Activated CD4-positive, alpha-beta T cell treated with anti-CD3 and anti-CD28 coated beads, Interleukin-2, amount 10 ng/mL, durations not matched to agents 7 days and 5 days (primary cell): ENCODE measurements around the gene PDS5B. TPM values are rescaled to one million over a fixed set of nuclear protein-coding genes. Genes with fewer than 3 reads are reported as not detected.
"Not testable (repeated sequence)": the region's sequence is repeated elsewhere in the genome, so short reads cannot be mapped to it uniquely, and the experiment has no call there.

ENCODE experiments used
- CTCF ChIA-PET: fragments of 350-600 bp; sonication (Branson Sonifier 250); formaldehyde crosslinking; loops from one replicate; lab custom pipeline; 2021; ENCODE audit warnings: antibody characterized with exemption; lab: Charles Lee
- POLR2A ChIA-PET: fragments of 350-600 bp; sonication (Branson Sonifier 250); formaldehyde crosslinking; loops from one replicate; lab custom pipeline; 2021; ENCODE audit warnings: antibody characterized with exemption; lab: Charles Lee
- DNase-seq: peaks from one replicate; pipeline ENCODE4 v3.0.0-alpha.2; 2020
- H3K27ac Mint-ChIP-seq: one replicate; pipeline ENCODE4 v1.8.0; 2021; ENCODE audit warnings: mild to moderate bottlenecking, moderate library complexity, mixed read lengths
- H3K27me3 Mint-ChIP-seq: one replicate; pipeline ENCODE4 v1.8.0; 2021; ENCODE audit warnings: mixed read lengths
- H3K36me3 Mint-ChIP-seq: one replicate; pipeline ENCODE4 v1.8.0; 2021; ENCODE audit warnings: low read depth, mixed read lengths
- H3K4me1 Mint-ChIP-seq: one replicate; pipeline ENCODE4 v1.8.0; 2021; ENCODE audit warnings: mixed read lengths
- H3K4me3 Mint-ChIP-seq: one replicate; pipeline ENCODE4 v1.8.0; 2021; ENCODE audit warnings: mild to moderate bottlenecking, moderate library complexity, mixed read lengths
- H3K9me3 Mint-ChIP-seq: one replicate; pipeline ENCODE4 v1.8.0; 2021; ENCODE audit warnings: mixed read lengths
- total RNA-seq, 2 experiments: library from RNA; stranded (reverse); gene quantifications; one replicate each; pipeline ENCODE4 v1.2.3, GENCODE V29; 2021

The PDS5B gene
- total RNA-seq, 2 experiments from 2014 or later = 77.6 to 92.3 TPM

GRCh38 chr13:32560842-32561241 lies 25.4 kb upstream of the PDS5B start:
- CTCF ChIA-PET = interaction anchor here (0.6 to 1.3 kb wide), 4 partner anchors 21 to 383 kb away, joined by 3 read pairs; partner anchors contain the start of gene PDS5B
- H3K27ac Mint-ChIP-seq, H3K4me1 Mint-ChIP-seq, DNase-seq, POLR2A ChIA-PET, H3K4me3 Mint-ChIP-seq, H3K27me3 Mint-ChIP-seq, H3K36me3 Mint-ChIP-seq: not testable (repeated sequence)
- H3K9me3 Mint-ChIP-seq = peaks cover 16% of the 10 kb centered on the region

- DNase-seq, H3K27ac Mint-ChIP-seq, POLR2A ChIA-PET, H3K36me3 Mint-ChIP-seq, H3K4me1 Mint-ChIP-seq, H3K4me3 Mint-ChIP-seq, CTCF ChIA-PET, H3K27me3 Mint-ChIP-seq: not testable (repeated sequence)
- peaks cover 15% of the 10 kb centered on the region for H3K9me3 Mint-ChIP-seq
Observed at GRCh38 chr13:32575687-32576086, 10.6 kb upstream of the PDS5B start.

GRCh38 chr13:32577032-32577431 lies 9.2 kb upstream of the PDS5B start:
- no peak for DNase-seq
- ChIA-PET POLR2A (no interaction called here), CTCF (no interaction called here)
- no peaks in the 10 kb centered on the region for H3K27me3 Mint-ChIP-seq
- no peaks in the 10 kb centered on the region for H3K36me3 Mint-ChIP-seq
- peaks cover 15% of the 10 kb centered on the region for H3K9me3 Mint-ChIP-seq
- no peak overlapping the region for H3K27ac Mint-ChIP-seq
- no peak overlapping the region for H3K4me3 Mint-ChIP-seq
- no peaks in the 10 kb centered on the region for H3K4me1 Mint-ChIP-seq

- Mint-ChIP-seq H3K27ac (no peak overlapping the region), H3K4me1 (peaks cover 9% of the 10 kb centered on the region), H3K36me3 (no peaks in the 10 kb centered on the region), H3K9me3 (peaks cover 15% of the 10 kb centered on the region), H3K4me3 (no peak overlapping the region), H3K27me3 (peaks cover 12% of the 10 kb centered on the region)
- ChIA-PET CTCF (interaction anchor here (0.6 to 1.8 kb wide), 10 partner anchors 9 to 671 kb away, joined by 3 to 7 read pairs (median 3); partner anchors contain the start of gene N4BP2L2), POLR2A (interaction anchor here (0.7 kb wide), 1 partner anchor 154 kb away, joined by 3 read pairs; the partner anchor contains the start of gene N4BP2L1)
- DNase-seq = peak; percentile 24
Observed at GRCh38 chr13:32581177-32581786, 5.0 kb upstream of the PDS5B start.

GRCh38 chr13:32582281-32582680 lies 4.0 kb upstream of the PDS5B start:
- peaks cover 6% of the 10 kb centered on the region for H3K9me3 Mint-ChIP-seq
- H3K27ac Mint-ChIP-seq = no peak overlapping the region
- H3K27me3 Mint-ChIP-seq = peaks cover 12% of the 10 kb centered on the region
- POLR2A ChIA-PET = interaction anchor here (0.6 kb wide), 1 partner anchor 65 kb away, joined by 6 read pairs; no protein-coding TSS in a partner anchor
- H3K36me3 Mint-ChIP-seq = no peaks in the 10 kb centered on the region
- peaks cover 9% of the 10 kb centered on the region for H3K4me1 Mint-ChIP-seq
- CTCF ChIA-PET = interaction anchor here (0.7 to 1.0 kb wide), 2 partner anchors 14 to 21 kb away, joined by 3 read pairs; no protein-coding TSS in a partner anchor
- no peak for DNase-seq
- no peak overlapping the region for H3K4me3 Mint-ChIP-seq

- Mint-ChIP-seq H3K27me3 (peaks cover 12% of the 10 kb centered on the region), H3K4me3 (no peak overlapping the region), H3K27ac (no peak overlapping the region), H3K4me1 (peaks cover 13% of the 10 kb centered on the region), H3K9me3 (peaks cover 4% of the 10 kb centered on the region), H3K36me3 (no peaks in the 10 kb centered on the region)
- DNase-seq = no peak
- CTCF ChIA-PET = no interaction called here
- POLR2A ChIA-PET = no interaction called here
Observed at GRCh38 chr13:32582991-32583390, 3.3 kb upstream of the PDS5B start.

- H3K4me3 Mint-ChIP-seq = peak overlapping the region; percentile 76
- peaks cover 12% of the 10 kb centered on the region for H3K27me3 Mint-ChIP-seq
- ChIA-PET POLR2A (interaction anchor here (0.7 kb wide), 1 partner anchor 903 kb away, joined by 3 read pairs; no protein-coding TSS in a partner anchor), CTCF (interaction anchor here (0.6 to 1.6 kb wide), 36 partner anchors 15 to 958 kb away, joined by 3 to 15 read pairs (median 3); partner anchors contain the start of gene N4BP2L2)
- peaks cover 33% of the 10 kb centered on the region for H3K4me1 Mint-ChIP-seq
- no peaks in the 10 kb centered on the region for H3K9me3 Mint-ChIP-seq
- peak overlapping the region; percentile 91 for H3K27ac Mint-ChIP-seq
- DNase-seq = no peak
- H3K36me3 Mint-ChIP-seq = no peaks in the 10 kb centered on the region
Observed at GRCh38 chr13:32585550-32586079, 637 bp upstream of the PDS5B start.

- POLR2A ChIA-PET = interaction anchor here (0.9 kb wide), 1 partner anchor 55 kb away, joined by 3 read pairs; no protein-coding TSS in a partner anchor
- CTCF ChIA-PET = interaction anchor here (0.5 to 1.2 kb wide), 6 partner anchors 9 to 956 kb away, joined by 3 to 7 read pairs (median 4); partner anchors contain the start of gene N4BP2L2
- DNase-seq = peak; percentile 58
- peak overlapping the region; percentile 95 for H3K27ac Mint-ChIP-seq
- no peaks in the 10 kb centered on the region for H3K36me3 Mint-ChIP-seq
- no peaks in the 10 kb centered on the region for H3K9me3 Mint-ChIP-seq
- peak overlapping the region; percentile 95 for H3K4me3 Mint-ChIP-seq
- peaks cover 41% of the 10 kb centered on the region for H3K4me1 Mint-ChIP-seq
- peaks cover 12% of the 10 kb centered on the region for H3K27me3 Mint-ChIP-seq
Observed at GRCh38 chr13:32587011-32587810, 959 bp downstream of the PDS5B start.

GRCh38 chr13:32587811-32588170 lies 1.5 kb downstream of the PDS5B start:
- ChIA-PET POLR2A (interaction anchor here (0.6 to 0.9 kb wide), 2 partner anchors 54 to 81 kb away, joined by 3 read pairs; no protein-coding TSS in a partner anchor), CTCF (interaction anchor here (0.5 to 1.2 kb wide), 8 partner anchors 9 to 955 kb away, joined by 3 to 7 read pairs (median 3); partner anchors contain the start of gene N4BP2L2)
- H3K9me3 Mint-ChIP-seq = no peaks in the 10 kb centered on the region
- H3K36me3 Mint-ChIP-seq = peaks cover 4% of the 10 kb centered on the region
- peak overlapping the region; percentile 95 for H3K27ac Mint-ChIP-seq
- peaks cover 10% of the 10 kb centered on the region for H3K27me3 Mint-ChIP-seq
- peak overlapping the region; percentile 95 for H3K4me3 Mint-ChIP-seq
- peaks cover 43% of the 10 kb centered on the region for H3K4me1 Mint-ChIP-seq
- DNase-seq = no peak

- Mint-ChIP-seq H3K4me3 (peak overlapping the region; percentile 72), H3K27me3 (peaks cover 7% of the 10 kb centered on the region), H3K4me1 (peaks cover 46% of the 10 kb centered on the region), H3K36me3 (peaks cover 11% of the 10 kb centered on the region), H3K9me3 (no peaks in the 10 kb centered on the region), H3K27ac (no peak overlapping the region)
- no peak for DNase-seq
- POLR2A ChIA-PET = no interaction called here
- CTCF ChIA-PET = interaction anchor here (0.8 to 1.2 kb wide), 5 partner anchors 8 to 954 kb away, joined by 3 to 4 read pairs (median 3); no protein-coding TSS in a partner anchor
Observed at GRCh38 chr13:32588736-32589135, 2.5 kb downstream of the PDS5B start.

- no peak for DNase-seq
- H3K36me3 Mint-ChIP-seq = peaks cover 11% of the 10 kb centered on the region
- H3K27ac Mint-ChIP-seq = no peak overlapping the region
- H3K4me3 Mint-ChIP-seq = peak overlapping the region; percentile 1
- CTCF ChIA-PET = interaction anchor here (0.6 to 1.4 kb wide), 4 partner anchors 43 to 80 kb away, joined by 3 to 4 read pairs (median 4); no protein-coding TSS in a partner anchor
- H3K9me3 Mint-ChIP-seq = no peaks in the 10 kb centered on the region
- H3K4me1 Mint-ChIP-seq = peaks cover 51% of the 10 kb centered on the region
- H3K27me3 Mint-ChIP-seq = peaks cover 4% of the 10 kb centered on the region
- POLR2A ChIA-PET = no interaction called here
Observed at GRCh38 chr13:32589471-32589870, 3.2 kb downstream of the PDS5B start.

- no peaks in the 10 kb centered on the region for H3K9me3 Mint-ChIP-seq
- no peaks in the 10 kb centered on the region for H3K27me3 Mint-ChIP-seq
- no peak overlapping the region for H3K4me3 Mint-ChIP-seq
- no peak for DNase-seq
- CTCF ChIA-PET = interaction anchor here (0.6 to 1.4 kb wide), 4 partner anchors 35 to 79 kb away, joined by 3 to 4 read pairs (median 4); no protein-coding TSS in a partner anchor
- peaks cover 15% of the 10 kb centered on the region for H3K36me3 Mint-ChIP-seq
- POLR2A ChIA-PET = no interaction called here
- H3K4me1 Mint-ChIP-seq = peaks cover 48% of the 10 kb centered on the region
- no peak overlapping the region for H3K27ac Mint-ChIP-seq
Observed at GRCh38 chr13:32590266-32590665, 4.0 kb downstream of the PDS5B start.
